Muscle of leg (tissue), 11 donors: Measurements from ENCODE around the gene TGFBR1. TPM values are rescaled to one million over a fixed set of nuclear protein-coding genes. Genes with fewer than 3 reads are reported as not detected.

Source experiments
- DNase-seq: peaks from one replicate; pipeline ENCODE4 v3.0.0; 2013
- H3K27ac ChIP-seq: one replicate; pipeline ENCODE4 v1.5.1; 2013; ENCODE audit warnings: mild to moderate bottlenecking, low read length, control low read depth
- H3K27me3 ChIP-seq: one replicate; pipeline ENCODE4 v1.6.1; 2013; ENCODE audit warnings: low read length; ENCODE audit not compliant: control insufficient read depth, insufficient read depth
- H3K36me3 ChIP-seq: one replicate; pipeline ENCODE4 v1.6.1; 2013; ENCODE audit warnings: low read length; ENCODE audit not compliant: control insufficient read depth, insufficient read depth
- H3K4me1 ChIP-seq: one replicate; pipeline ENCODE4 v1.6.1; 2013; ENCODE audit warnings: low read length; ENCODE audit not compliant: control insufficient read depth, insufficient read depth
- H3K4me3 ChIP-seq: one replicate; pipeline ENCODE4 v1.5.1; 2013; ENCODE audit warnings: low read length, control low read depth
- H3K9me3 ChIP-seq: replicated peaks from 2 replicates; pipeline ENCODE4 v1.6.1; 2013; ENCODE audit warnings: low read depth, low read length; ENCODE audit not compliant: control insufficient read depth
- WGBS: methylation state at CpG from one replicate; pipeline ENCODE4 v1.1.5; 2013; ENCODE audit warnings: missing lambda C conversion rate; ENCODE audit not compliant: insufficient coverage; 5-methylcytosine and 5-hydroxymethylcytosine counted together
- polyA plus RNA-seq, 8 donors: library from polyadenylated mRNA; unstranded; fragments of 120-200 nt; gene quantifications; one replicate each; pipeline versions ENCODE4 v1.2.1 to v1.2.3, GENCODE V29; 2013; ENCODE audit warnings: inconsistent platforms in 1 of 8, low replicate concordance in 1 of 8; ENCODE audit not compliant: insufficient read length in 8 of 8, insufficient read depth in 1 of 8
- total RNA-seq: library from RNA; stranded (reverse); fragments of 120-200 nt; gene quantifications from one replicate; pipeline ENCODE4 v1.2.4, GENCODE V29; 2013

Gene TGFBR1
- total and polyA plus RNA-seq, 9 donors: 16.9 to 33.5 (median 26.3) TPM

- no peaks in the 10 kb centered on the region for H3K27me3 ChIP-seq
- peak overlapping the region; percentile 47 for H3K27ac ChIP-seq
- 80% methylated on average over 3 of the region's 3 CpGs for WGBS
- peaks cover 15% of the 10 kb centered on the region for H3K36me3 ChIP-seq
- DNase-seq: no peak
- H3K4me3 ChIP-seq: no peak overlapping the region
- peaks cover 23% of the 10 kb centered on the region for H3K4me1 ChIP-seq
- H3K9me3 ChIP-seq: no peaks in the 10 kb centered on the region
Measured at GRCh38 chr9:99074902-99075245, 30.0 kb upstream of the TGFBR1 start.

GRCh38 chr9:99075246-99075912, 29.5 kb upstream of the TGFBR1 start:
- WGBS: 74% methylated on average over 3 of the region's 6 CpGs
- peaks cover 23% of the 10 kb centered on the region for H3K4me1 ChIP-seq
- DNase-seq: peak; percentile 63

GRCh38 chr9:99076030-99076429, 28.9 kb upstream of the TGFBR1 start:
- no peak for DNase-seq
- Histone ChIP-seq H3K4me1 (peaks cover 23% of the 10 kb centered on the region), H3K4me3 (no peak overlapping the region), H3K27me3 (no peaks in the 10 kb centered on the region), H3K27ac (peak overlapping the region; percentile 9), H3K36me3 (peaks cover 10% of the 10 kb centered on the region), H3K9me3 (no peaks in the 10 kb centered on the region)
- 100% methylated on average over 1 of the region's 4 CpGs for WGBS

More at GRCh38 chr9:99075246-99075912, 29.5 kb upstream of the TGFBR1 start:
- Histone ChIP-seq H3K4me3 (no peak overlapping the region), H3K27ac (peak overlapping the region; percentile 47), H3K36me3 (peaks cover 15% of the 10 kb centered on the region), H3K9me3 (no peaks in the 10 kb centered on the region), H3K27me3 (no peaks in the 10 kb centered on the region)

- Histone ChIP-seq H3K27me3 (no peaks in the 10 kb centered on the region), H3K9me3 (no peaks in the 10 kb centered on the region)
- DNase-seq: no peak
Measured at GRCh38 chr9:99076483-99077171, 28.3 kb upstream of the TGFBR1 start.

GRCh38 chr9:99078717-99079116, 26.2 kb upstream of the TGFBR1 start:
- DNase-seq: no peak
- WGBS: 80% methylated on average over 2 of the region's 2 CpGs
- H3K9me3 ChIP-seq: no peaks in the 10 kb centered on the region
- no peaks in the 10 kb centered on the region for H3K27me3 ChIP-seq
- peaks cover 22% of the 10 kb centered on the region for H3K4me1 ChIP-seq
- no peak overlapping the region for H3K4me3 ChIP-seq
- no peaks in the 10 kb centered on the region for H3K36me3 ChIP-seq
- H3K27ac ChIP-seq: no peak overlapping the region

More at GRCh38 chr9:99076483-99077171, 28.3 kb upstream of the TGFBR1 start:
- Histone ChIP-seq H3K36me3 (peaks cover 4% of the 10 kb centered on the region), H3K4me3 (no peak overlapping the region), H3K4me1 (peaks cover 23% of the 10 kb centered on the region), H3K27ac (peak overlapping the region; percentile 9)
- 28% methylated on average over 3 of the region's 6 CpGs for WGBS

GRCh38 chr9:99079542-99079941, 25.4 kb upstream of the TGFBR1 start:
- no peak overlapping the region for H3K4me3 ChIP-seq
- H3K9me3 ChIP-seq: no peaks in the 10 kb centered on the region
- H3K27ac ChIP-seq: no peak overlapping the region
- 93% methylated on average over 1 of the region's 3 CpGs for WGBS
- no peak for DNase-seq
- H3K36me3 ChIP-seq: no peaks in the 10 kb centered on the region
- peaks cover 22% of the 10 kb centered on the region for H3K4me1 ChIP-seq
- H3K27me3 ChIP-seq: no peaks in the 10 kb centered on the region

GRCh38 chr9:99083051-99083450, 21.9 kb upstream of the TGFBR1 start:
- WGBS: 75% methylated on average over 4 of the region's 6 CpGs
- Histone ChIP-seq H3K27ac (no peak overlapping the region), H3K4me1 (peaks cover 2% of the 10 kb centered on the region), H3K36me3 (no peaks in the 10 kb centered on the region), H3K4me3 (no peak overlapping the region), H3K9me3 (no peaks in the 10 kb centered on the region), H3K27me3 (no peaks in the 10 kb centered on the region)
- DNase-seq: no peak

- peaks cover 2% of the 10 kb centered on the region for H3K4me1 ChIP-seq
- no peak overlapping the region for H3K4me3 ChIP-seq
- WGBS: 72% methylated on average over 3 of the region's 12 CpGs
- H3K9me3 ChIP-seq: peaks cover 2% of the 10 kb centered on the region
- DNase-seq: peak; percentile 36
- no peak overlapping the region for H3K27ac ChIP-seq
- no peaks in the 10 kb centered on the region for H3K36me3 ChIP-seq
- no peaks in the 10 kb centered on the region for H3K27me3 ChIP-seq
Measured at GRCh38 chr9:99085949-99086948, 18.7 kb upstream of the TGFBR1 start.

GRCh38 chr9:99087462-99087861, 17.5 kb upstream of the TGFBR1 start:
- WGBS: 73% methylated on average over 1 of the region's 3 CpGs
- no peaks in the 10 kb centered on the region for H3K36me3 ChIP-seq
- peaks cover 2% of the 10 kb centered on the region for H3K4me1 ChIP-seq
- H3K27me3 ChIP-seq: no peaks in the 10 kb centered on the region
- no peak for DNase-seq
- H3K27ac ChIP-seq: no peak overlapping the region
- H3K4me3 ChIP-seq: no peak overlapping the region
- peaks cover 2% of the 10 kb centered on the region for H3K9me3 ChIP-seq
